HG03039 (cell line): ENCODE data around the gene CSF1R.
"Not testable (repeated sequence)": the region's sequence is repeated elsewhere in the genome, so short reads cannot be mapped to it uniquely, and the experiment has no call there.

Experiments used
- ATAC-seq: cut with Tn5 transposase; IDR thresholded peaks from one replicate; pipeline ENCODE4 v1.9.1; 2021; ENCODE audit warnings: mild to moderate bottlenecking, moderate library complexity; ENCODE audit not compliant: unreplicated experiment

The CSF1R gene

DNA sequence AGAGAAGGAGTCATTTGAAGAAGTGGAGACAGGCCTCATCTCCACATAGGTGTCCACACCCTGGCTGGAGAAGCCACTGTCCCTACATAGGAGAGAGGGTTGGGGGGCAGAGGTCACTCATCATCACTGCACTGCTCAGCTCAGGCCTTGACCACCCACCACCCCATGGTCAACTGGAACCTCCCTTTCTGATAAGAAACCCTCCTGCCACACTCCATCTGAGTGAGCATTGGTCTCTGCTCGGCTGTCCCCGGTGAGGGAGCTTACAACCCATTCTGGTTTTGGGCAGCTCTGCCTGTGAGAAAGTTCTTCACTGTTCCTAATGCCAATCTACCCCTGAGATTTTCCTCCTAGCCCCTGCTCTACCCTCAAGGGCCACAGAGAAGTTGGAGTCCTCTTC lies 28.8 kb downstream of the CSF1R start:
- ATAC-seq, result no peak

DNA sequence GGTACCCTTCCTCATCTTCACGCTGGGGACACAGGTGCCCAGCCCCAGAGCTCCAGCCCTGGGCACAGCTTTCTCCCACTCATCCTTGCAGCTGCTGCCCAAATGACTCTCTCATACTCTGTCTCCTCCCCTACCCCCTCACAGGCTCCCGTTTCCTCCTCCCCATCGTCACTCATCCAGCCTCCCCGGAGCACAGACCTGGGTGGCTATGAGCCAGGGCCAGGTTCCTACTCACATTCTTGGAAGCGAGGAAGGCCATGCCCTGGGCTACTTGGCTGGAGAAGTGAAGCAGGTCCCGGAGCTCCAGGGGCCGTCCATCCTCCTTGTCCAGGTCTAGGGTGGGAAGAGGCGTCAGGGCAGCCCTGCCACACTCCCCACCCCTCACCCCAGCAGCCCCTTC lies 29.3 kb downstream of the CSF1R start:
- ATAC-seq, result no peak

DNA sequence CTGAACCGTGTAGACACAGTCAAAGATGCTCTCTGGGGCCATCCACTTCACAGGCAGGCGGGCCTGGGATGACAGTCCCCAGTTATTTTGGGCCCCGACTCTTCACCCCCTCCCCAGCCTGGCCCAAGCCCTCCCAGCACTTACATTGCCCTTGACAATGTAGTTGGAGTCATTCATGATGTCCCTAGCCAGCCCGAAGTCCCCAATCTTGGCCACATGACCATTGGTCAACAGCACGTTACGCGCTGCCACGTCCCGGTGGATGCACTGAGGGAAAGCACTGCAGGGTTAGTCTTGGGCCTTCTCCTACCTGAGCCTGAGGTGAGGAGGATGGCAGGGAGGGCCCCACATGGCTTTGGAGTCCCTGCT lies 30.3 kb downstream of the CSF1R start:
- ATAC-seq, result no peak

DNA sequence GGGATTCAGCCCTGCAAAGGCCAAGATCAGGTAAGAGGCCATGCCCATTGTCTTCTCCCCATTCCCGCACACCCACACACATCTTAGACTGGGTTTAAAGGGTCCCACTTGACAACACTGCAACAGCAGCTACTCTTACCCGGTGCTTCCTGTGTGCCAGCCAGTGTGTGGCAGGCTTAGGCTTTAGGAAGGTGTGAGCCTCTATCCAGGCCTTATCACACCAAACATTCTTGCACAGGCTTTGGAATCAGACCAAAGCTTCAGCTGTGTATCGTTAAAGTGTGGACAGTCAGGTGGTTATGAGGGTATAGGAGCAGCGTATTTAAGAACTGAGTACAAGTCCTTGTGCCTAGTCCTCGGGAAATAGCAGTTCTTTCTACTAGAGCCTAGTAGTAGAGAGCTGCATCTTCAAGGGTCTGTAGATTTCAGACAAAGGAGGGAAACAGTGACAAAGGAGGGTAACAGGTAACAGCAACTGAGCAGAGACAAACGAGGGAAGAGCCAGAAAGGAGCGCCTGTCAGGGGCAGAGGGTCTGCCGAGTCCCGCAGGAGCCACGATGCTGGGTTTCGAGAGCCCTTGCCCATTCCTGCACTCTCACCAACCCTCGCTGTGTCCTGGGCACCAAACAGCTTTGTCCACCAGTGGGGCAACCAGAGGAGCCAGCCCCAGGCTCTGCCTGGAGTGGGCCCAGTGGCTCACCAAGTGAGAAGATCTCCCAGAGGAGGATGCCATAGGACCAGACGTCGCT lies 30.9 kb downstream of the CSF1R start:
- no peak for ATAC-seq

DNA sequence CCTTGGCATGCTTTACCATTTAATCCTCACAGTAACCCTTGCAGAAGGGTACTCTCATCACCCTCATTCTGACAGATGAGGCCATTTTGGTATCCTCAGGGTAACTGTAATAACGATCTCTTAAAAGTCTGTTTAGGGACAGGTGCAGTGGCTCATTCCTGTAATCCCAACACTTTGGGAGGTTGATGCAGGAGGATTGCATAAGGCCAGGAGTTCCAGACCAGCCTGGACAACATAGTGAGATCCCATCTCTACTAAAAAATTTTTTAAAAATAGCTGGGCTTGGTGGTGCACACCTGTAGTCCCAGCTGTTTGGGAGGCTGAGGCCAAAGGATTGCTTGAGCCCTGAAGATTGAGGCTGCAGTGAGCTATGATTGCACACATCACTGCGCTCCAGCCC lies 31.8 kb downstream of the CSF1R start:
- no peak for ATAC-seq

DNA sequence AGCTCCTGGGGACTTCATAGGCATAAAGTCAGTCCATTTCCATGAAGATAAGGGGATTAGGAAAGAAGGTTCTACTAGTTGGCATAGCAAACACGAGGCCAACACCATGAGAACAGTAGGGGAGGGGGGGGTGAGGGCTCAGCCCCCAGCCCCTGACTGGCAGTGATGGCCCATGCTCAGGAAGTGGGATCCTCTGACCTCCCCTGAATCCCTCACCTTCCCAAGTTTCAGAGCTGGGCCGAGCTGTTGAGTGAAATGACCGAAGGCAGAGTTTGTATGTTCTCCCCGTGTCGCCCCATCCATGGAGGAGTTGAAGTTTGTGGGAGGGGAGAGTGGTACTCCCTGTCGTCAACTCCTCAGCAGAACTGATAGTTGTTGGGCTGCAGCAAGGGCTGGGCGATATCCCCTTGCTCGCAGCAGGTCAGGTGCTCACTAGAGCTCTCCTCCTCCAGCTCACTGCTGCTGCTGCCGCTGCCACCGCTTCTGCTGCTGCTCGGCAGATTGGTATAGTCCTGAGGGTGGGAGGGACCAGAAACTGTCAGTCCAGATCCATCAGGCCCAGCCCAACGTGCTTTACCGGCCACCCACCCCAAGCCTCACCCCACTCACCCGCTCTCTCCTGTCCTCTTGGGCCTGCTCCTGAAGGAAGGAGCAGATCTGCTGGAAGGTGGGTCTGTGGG lies 32.5 kb downstream of the CSF1R start:
- ATAC-seq, result no peak

DNA sequence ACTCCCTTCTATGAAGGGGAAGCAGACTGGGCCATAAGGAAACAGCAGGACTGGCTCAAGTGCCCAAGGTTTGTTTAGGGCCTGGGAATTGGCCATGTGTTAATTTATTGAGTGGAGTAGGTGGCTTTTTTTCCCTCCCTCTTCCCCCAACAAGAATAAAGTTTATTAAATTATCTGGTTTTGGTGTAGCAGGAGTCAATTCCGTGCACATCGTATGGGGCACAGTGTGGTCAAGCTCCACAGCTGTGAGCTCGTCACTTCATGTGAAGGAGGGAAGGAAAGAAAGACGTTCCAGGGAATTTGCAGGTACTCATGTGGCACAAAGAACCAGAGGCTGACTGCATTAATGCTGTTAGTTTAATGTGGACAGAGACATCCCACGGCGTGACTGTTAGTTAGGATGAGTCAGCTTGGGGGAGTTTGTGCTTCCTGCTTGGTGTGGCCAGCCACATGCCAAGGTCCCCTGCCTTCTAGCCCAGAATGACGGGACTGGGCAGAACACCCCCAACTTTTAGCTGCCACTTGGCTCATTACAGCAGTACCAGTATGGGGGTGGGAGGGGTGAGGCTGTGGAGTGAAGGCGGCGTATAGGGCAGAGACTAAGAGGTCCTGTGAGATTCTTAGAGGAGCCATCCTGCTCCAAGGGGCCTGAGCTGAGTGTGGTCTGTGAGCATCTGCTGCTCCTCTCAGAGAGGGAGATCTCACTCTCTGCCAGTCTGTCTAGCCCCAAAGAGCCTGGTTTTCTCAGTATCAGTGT lies 33.2 kb downstream of the CSF1R start:
- ATAC-seq, result no peak

DNA sequence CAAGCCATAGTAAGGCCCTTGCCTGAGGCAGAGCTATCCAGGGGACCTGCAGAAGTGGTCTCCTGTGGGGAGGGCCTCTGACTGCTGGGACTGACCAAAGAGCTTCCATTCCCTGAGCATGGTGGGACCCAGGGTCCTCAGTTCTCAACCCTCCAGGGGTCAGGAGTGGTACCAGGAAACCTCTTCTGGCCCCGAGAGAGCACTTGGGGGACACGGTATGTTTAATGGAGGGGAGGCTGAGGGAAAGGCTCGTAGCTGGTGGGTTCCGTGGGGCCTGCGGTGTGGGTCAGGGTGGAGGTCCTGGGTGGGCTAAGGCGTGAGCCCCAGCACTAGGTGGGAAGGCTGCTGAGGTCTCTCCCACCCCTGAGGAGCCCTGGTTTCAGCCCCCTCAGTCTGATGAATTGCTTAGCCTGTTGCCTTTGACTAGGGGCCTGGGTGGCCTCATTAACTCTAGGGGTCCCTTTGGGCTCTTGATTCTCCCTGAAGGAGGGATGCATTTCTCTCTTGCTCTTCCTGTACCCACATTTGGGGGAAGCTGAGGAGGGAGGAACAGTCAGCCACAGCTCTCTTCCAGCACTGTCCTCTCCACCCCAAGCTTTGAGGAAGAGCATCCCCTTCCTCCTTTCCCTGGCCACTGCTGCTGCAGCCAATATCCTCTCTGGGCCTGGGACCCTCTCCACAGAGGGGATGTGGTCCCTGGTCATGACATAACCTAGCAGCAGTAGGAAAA lies 34.0 kb downstream of the CSF1R start:
- no peak for ATAC-seq

- no peak for ATAC-seq
These were observed 34.6 kb downstream of the CSF1R start for GRCh38 chr5:150051657-150052195.

GRCh38 chr5:150050172-150050811 lies 36.1 kb downstream of the CSF1R start:
- not testable (repeated sequence) for ATAC-seq

- no peak for ATAC-seq
These were observed 40.3 kb downstream of the CSF1R start for GRCh38 chr5:150046031-150046430.

- ATAC-seq, result no peak
These were observed 40.8 kb downstream of the CSF1R start for GRCh38 chr5:150045549-150045948.

DNA sequence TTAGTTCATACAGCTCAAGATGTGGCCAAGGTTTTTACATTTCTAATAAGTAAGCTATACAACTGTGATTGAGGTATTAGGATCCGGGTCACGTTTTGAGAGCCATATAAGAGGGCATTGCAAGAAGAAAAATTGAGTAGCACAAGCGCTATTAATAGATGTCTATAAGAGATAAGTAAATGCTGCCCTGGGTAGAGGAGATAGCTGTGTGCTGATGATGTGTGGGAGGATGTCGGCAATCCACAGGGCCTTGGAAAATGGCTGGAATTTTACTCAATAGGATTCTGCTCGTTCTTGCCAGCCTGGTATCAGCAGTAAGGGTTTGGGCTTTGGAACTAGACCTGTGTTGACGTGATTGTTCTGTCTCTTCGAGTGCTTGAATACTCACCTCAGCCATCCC lies 41.6 kb downstream of the CSF1R start:
- no peak for ATAC-seq

DNA sequence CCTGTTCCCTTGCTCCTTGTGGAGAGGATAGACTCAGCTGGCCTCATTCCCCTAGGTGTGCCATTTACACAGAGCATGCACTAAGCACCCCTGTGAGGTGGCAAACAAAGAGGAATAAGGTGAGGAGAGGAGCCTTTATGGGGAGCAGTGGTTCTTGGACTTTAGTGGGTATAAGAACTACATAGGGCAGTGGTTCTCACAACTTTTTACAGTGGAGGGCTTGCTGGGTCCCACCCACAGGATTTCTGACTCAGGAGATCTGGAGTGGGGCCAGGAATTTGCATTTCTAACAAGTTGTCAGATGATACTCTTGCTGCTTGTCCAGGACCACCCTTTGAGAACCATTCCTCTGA lies 42.0 kb downstream of the CSF1R start:
- ATAC-seq, result no peak

DNA sequence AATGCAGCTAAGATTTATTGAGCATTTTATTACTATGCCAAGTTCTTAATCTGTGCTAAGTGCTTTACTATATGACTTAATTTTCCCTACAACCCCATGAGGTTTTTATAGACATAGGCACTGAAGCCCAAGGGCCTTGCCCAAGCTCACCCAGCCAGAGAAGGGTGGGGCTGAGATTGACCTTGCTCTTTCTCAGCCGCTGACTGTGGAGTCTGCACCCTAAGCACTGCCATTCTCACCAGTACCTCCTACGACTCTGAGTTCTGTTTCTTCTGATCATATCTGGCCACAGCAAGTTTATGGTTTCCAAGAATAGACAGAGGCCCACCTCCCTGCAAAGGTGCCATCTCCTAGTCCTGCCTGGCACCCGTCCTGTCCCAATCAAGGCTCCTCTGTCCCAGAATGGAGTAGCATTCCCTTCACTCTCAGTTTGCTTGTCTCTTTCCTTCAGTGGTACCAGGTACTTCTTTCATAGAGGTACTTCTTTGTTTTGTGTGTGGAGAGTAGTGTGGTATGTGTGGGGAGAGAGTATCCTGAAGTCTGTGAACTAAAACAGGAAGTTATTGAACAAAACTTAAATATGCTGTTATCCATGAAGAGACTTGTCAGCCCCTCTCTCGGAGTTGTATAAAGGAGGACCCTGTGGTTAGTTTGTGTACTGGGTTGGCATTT lies 42.6 kb downstream of the CSF1R start:
- ATAC-seq, result no peak

DNA sequence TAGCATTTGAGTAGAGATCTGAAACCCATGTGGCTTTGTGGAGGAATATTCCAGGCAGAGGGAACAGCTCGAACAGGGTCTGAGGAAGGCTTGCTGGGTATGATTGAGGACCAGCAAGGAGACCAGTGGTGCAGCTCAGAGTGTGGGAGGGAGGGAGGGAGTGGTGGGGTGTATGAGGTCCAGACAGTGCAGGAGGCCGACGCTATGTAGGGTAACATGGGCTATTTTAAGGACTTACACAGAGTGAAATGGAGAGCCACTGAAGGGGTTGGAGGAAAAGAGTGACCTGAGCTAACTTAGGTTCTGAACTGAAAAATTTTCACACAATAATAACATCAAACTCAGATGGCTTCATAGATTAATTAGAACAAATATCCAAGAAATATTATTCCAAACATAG lies 43.9 kb downstream of the CSF1R start:
- no peak for ATAC-seq

DNA sequence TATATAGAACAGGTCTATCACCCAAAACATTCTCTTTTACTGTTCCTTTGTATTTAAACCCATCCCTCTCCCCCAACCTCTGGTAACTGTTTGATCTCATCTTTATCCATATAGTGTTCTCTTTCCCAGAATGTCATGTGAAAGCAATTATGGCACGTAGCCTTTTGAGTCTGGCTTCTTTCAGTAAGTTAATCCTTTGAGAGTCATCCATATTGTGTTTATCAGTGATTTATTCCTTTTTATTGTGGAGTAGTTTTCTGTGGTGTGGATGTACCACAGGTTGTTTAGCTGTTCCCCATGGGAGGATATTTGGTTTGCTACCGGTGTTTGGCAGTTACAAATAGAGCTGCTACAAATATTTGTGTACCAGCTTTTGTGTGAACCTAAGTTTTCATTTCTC lies 47.8 kb downstream of the CSF1R start:
- ATAC-seq, result no peak

DNA sequence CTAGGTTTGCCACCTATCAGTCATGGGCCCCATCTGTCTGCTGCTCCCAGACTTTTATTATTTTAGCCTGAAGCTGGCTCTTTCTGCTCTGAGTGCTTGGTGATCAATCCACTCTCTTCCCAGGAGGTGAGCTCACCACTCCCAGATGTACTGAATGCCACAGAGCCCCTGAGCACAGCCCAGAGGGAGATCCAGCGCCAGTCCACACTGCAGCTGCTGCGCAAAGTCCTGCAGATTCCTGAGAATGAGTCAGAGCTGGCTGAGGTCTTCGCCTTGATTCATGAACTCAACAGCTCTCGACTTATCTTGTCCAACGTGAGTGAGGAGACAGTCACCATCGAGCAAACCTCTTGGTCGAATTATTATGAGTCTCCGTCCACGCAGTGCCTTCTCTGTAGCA lies 49.8 kb downstream of the CSF1R start:
- ATAC-seq, result no peak

GRCh38 chr5:150035139-150035895 lies 51.0 kb downstream of the CSF1R start:
- ATAC-seq, result no peak
